HepG2 (cell line): Measurements from ENCODE around the gene CHD2. TPM values are rescaled to one million over a fixed set of nuclear protein-coding genes. Genes with fewer than 3 reads are reported as not detected.

Experiments
- AHDC1 ChIP-seq: sonication (generic); formaldehyde crosslinking; IDR thresholded peaks from 2 replicates; pipeline ENCODE4 v1.5.1; 2020; ENCODE audit warnings: mild to moderate bottlenecking, missing genetic modification reagents, borderline replicate concordance
- HMG20B ChIP-seq: conservative IDR thresholded peaks from 2 replicates; pipeline ENCODE4 v1.6.1; 2016; ENCODE audit warnings: missing genetic modification reagents, missing compliant biosample characterization
- KIAA2018 ChIP-seq: sonication (generic); formaldehyde crosslinking; IDR thresholded peaks from 2 replicates; pipeline ENCODE4 v1.5.0; 2020; ENCODE audit warnings: mild to moderate bottlenecking, missing genetic modification reagents, borderline replicate concordance
- NCOR1 ChIP-seq: fragments of 200-600 bp; sonication (generic); IDR thresholded peaks from 2 replicates; pipeline ENCODE4 v1.7.0; 2017; ENCODE audit warnings: antibody characterized with exemption, low read length, borderline replicate concordance
- RARA ChIP-seq: IDR thresholded peaks from 2 replicates; pipeline ENCODE4 v1.6.1; 2016; ENCODE audit warnings: missing genetic modification reagents, missing compliant biosample characterization
- SMYD3 ChIP-seq: sonication (generic); formaldehyde crosslinking; IDR thresholded peaks from 2 replicates; pipeline ENCODE4 v1.8.1; 2023; ENCODE audit warnings: mild to moderate bottlenecking, missing genetic modification reagents
- ZNF670 ChIP-seq: sonication (generic); formaldehyde crosslinking; IDR thresholded peaks from 2 replicates; pipeline ENCODE4 v1.8.0; 2022; ENCODE audit warnings: mild to moderate bottlenecking, missing genetic modification reagents, borderline replicate concordance
- ZNF816 ChIP-seq: sonication (generic); formaldehyde crosslinking; IDR thresholded peaks from 2 replicates; pipeline ENCODE4 v1.8.0; 2022; ENCODE audit warnings: missing genetic modification reagents, mild to moderate bottlenecking, borderline replicate concordance
- polyA plus RNA-seq, 8 experiments: library from polyadenylated mRNA; depleted of rRNA in 3 of 8; stranded (reverse) in 7 of 8; unstranded in 1 of 8; fragments of >200 nt; fragmentation: Illumina TruSeq in 4 of 8; extraction: Trizol in 4 of 8; gene quantifications; 2 replicates each; pipeline versions ENCODE4 v1.2.1 to v1.2.3, GENCODE V29; 2011 to 2016; ENCODE audit warnings: low read depth in 4 of 8, missing spikeins in 1 of 8, mixed read lengths in 1 of 8; ENCODE audit not compliant: insufficient read depth in 1 of 8
- total RNA-seq, 5 experiments: library from RNA; depleted of rRNA; stranded (reverse); fragments of >200 nt; fragmentation: Illumina TruSeq; extraction: Trizol; gene quantifications; 2 replicates each; pipeline ENCODE4 v1.2.3, GENCODE V29; 2016; ENCODE audit warnings: low read depth in 1 of 5
- TF ChIP-seq, protein P1 (sequence below): IDR thresholded peaks from 2 replicates; pipeline ENCODE4 v1.6.1; 2016; ENCODE audit warnings: mild to moderate bottlenecking
- TF ChIP-seq, protein P2 (sequence below): sonication (generic); formaldehyde crosslinking; IDR thresholded peaks from 2 replicates; pipeline ENCODE4 v1.4.0; 2020; ENCODE audit warnings: missing genetic modification reagents

CHD2 gene
- total and polyA plus RNA-seq, 2 of the 13 experiments (the other 11 are each of a cell fraction or from before 2014, with no cell fraction given), result 54.0 to 54.1 TPM

GRCh38 chr15:92932946-92933649, 33.0 kb downstream of the CHD2 start (continued):
- TF ChIP-seq AHDC1 (CRISPR knock-in tag) (0 out of 2 replicates have a peak, but pooled peaks have one; percentile 15), RARA (peak; percentile 52; the same call in 1 of the 2 replicates), SMYD3 (CRISPR knock-in tag) (no peak), ZNF816 (CRISPR knock-in tag) (peak; percentile 35; the same call in 1 of the 2 replicates), ZNF670 (CRISPR knock-in tag) (no peak), NCOR1 (peak; percentile 36; the same call in 1 of the 2 replicates), KIAA2018 (CRISPR knock-in tag) (no peak), HMG20B (CRISPR knock-in tag) (no peak)
- TF ChIP-seq, protein P1, sequence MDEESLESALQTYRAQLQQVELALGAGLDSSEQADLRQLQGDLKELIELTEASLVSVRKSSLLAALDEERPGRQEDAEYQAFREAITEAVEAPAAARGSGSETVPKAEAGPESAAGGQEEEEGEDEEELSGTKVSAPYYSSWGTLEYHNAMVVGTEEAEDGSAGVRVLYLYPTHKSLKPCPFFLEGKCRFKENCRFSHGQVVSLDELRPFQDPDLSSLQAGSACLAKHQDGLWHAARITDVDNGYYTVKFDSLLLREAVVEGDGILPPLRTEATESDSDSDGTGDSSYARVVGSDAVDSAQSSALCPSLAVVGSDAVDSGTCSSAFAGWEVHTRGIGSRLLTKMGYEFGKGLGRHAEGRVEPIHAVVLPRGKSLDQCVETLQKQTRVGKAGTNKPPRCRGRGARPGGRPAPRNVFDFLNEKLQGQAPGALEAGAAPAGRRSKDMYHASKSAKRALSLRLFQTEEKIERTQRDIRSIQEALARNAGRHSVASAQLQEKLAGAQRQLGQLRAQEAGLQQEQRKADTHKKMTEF (CRISPR knock-in tag), result 0 out of 2 replicates have a peak, but pooled peaks have one; percentile 12
- TF ChIP-seq, protein P2, sequence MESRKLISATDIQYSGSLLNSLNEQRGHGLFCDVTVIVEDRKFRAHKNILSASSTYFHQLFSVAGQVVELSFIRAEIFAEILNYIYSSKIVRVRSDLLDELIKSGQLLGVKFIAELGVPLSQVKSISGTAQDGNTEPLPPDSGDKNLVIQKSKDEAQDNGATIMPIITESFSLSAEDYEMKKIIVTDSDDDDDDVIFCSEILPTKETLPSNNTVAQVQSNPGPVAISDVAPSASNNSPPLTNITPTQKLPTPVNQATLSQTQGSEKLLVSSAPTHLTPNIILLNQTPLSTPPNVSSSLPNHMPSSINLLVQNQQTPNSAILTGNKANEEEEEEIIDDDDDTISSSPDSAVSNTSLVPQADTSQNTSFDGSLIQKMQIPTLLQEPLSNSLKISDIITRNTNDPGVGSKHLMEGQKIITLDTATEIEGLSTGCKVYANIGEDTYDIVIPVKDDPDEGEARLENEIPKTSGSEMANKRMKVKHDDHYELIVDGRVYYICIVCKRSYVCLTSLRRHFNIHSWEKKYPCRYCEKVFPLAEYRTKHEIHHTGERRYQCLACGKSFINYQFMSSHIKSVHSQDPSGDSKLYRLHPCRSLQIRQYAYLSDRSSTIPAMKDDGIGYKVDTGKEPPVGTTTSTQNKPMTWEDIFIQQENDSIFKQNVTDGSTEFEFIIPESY (CRISPR knock-in tag), result peak; percentile 42; the same call in 1 of the 2 replicates
